HEK293 (cell line): ENCODE data around the gene SLBP.
"Not testable (repeated sequence)": the region's sequence is repeated elsewhere in the genome, so short reads cannot be mapped to it uniquely, and the experiment has no call there.

Experiments
- CTCF ChIA-PET: fragments of 350-600 bp; formaldehyde crosslinking; extraction: SDS; loops from one replicate; lab custom pipeline; 2021; ENCODE audit warnings: antibody characterized with exemption; lab: Yijun Ruan, JAX
- POLR2A ChIA-PET: fragments of 300-600 bp; formaldehyde crosslinking; extraction: SDS; loops from one replicate; lab custom pipeline; 2020; ENCODE audit warnings: antibody characterized with exemption, inconsistent platforms; lab: Yijun Ruan, JAX
- H3K27ac ChIP-seq: fragments of 200-500 bp; sonication (Bioruptor generic); 2 replicates; pipeline ENCODE4 v1.5.1; 2014; ENCODE audit warnings: low read depth, low read length, control low read depth, inconsistent platforms; ENCODE audit errors: extremely low read depth
- H3K36me3 ChIP-seq, 2 experiments: fragments of 200-500 bp in 1 of 2; sonication (Bioruptor generic) in 1 of 2; 1 replicate in 1 of 2; 2 replicates in 1 of 2; pipeline ENCODE4 v1.5.1; 2014 to 2017; ENCODE audit warnings: inconsistent platforms in 2 of 2, low read length in 2 of 2; ENCODE audit not compliant: control insufficient read depth in 2 of 2, insufficient read depth in 1 of 2
- H3K4me1 ChIP-seq: fragments of 200-500 bp; sonication (Bioruptor generic); 2 replicates; pipeline ENCODE4 v1.5.1; 2014; ENCODE audit warnings: mild to moderate bottlenecking, low read length, inconsistent platforms; ENCODE audit not compliant: control insufficient read depth, insufficient read depth
- H3K4me3 ChIP-seq: 2 replicates; pipeline ENCODE4 v1.5.1; 2011; ENCODE audit warnings: low read depth, mild to moderate bottlenecking, control low read depth, low read length, moderate library complexity
- H3K9me3 ChIP-seq: fragments of 200-500 bp; sonication (Bioruptor generic); 2 replicates; pipeline ENCODE4 v1.5.1; 2014; ENCODE audit warnings: low read depth, low read length, inconsistent platforms; ENCODE audit not compliant: control insufficient read depth, insufficient read depth
- HOXD13 ChIP-seq: sonication (generic); formaldehyde crosslinking; IDR thresholded peaks from 2 replicates; pipeline ENCODE4 v1.8.0; 2022; ENCODE audit warnings: missing genetic modification reagents, borderline replicate concordance
- KLF1 ChIP-seq: fragments of 450-650 bp; formaldehyde crosslinking; IDR thresholded peaks from 2 replicates; pipeline ENCODE4 v1.5.1; 2016; ENCODE audit warnings: missing biosample characterization, missing genetic modification characterization
- KLF16 ChIP-seq: fragments of 450-650 bp; formaldehyde crosslinking; IDR thresholded peaks from 2 replicates; pipeline ENCODE4 v1.5.1; 2017; ENCODE audit warnings: missing biosample characterization, missing genetic modification characterization
- SALL2 ChIP-seq: fragments of 450-650 bp; formaldehyde crosslinking; IDR thresholded peaks from 2 replicates; pipeline ENCODE4 v1.5.0; 2017; ENCODE audit warnings: missing biosample characterization, mild to moderate bottlenecking, missing genetic modification characterization, borderline replicate concordance
- SCRT2 ChIP-seq: fragments of 450-650 bp; formaldehyde crosslinking; IDR thresholded peaks from 2 replicates; pipeline ENCODE4 v1.5.1; 2016; ENCODE audit warnings: missing biosample characterization, missing genetic modification characterization
- SP7 ChIP-seq: fragments of 450-650 bp; formaldehyde crosslinking; IDR thresholded peaks from 2 replicates; pipeline ENCODE4 v1.5.1; 2016; ENCODE audit warnings: missing biosample characterization, missing genetic modification characterization
- ZNF138 ChIP-seq: fragments of 450-650 bp; formaldehyde crosslinking; IDR thresholded peaks from 2 replicates; pipeline ENCODE4 v1.5.1; 2016; ENCODE audit warnings: missing biosample characterization, missing genetic modification characterization, borderline replicate concordance
- ZNF140 ChIP-seq: fragments of 450-650 bp; formaldehyde crosslinking; IDR thresholded peaks from 2 replicates; pipeline ENCODE4 v1.5.1; 2016; ENCODE audit warnings: missing biosample characterization, missing genetic modification characterization
- ZNF175 ChIP-seq: fragments of 450-650 bp; formaldehyde crosslinking; IDR thresholded peaks from 2 replicates; pipeline ENCODE4 v1.5.1; 2016; ENCODE audit warnings: missing biosample characterization, missing genetic modification characterization
- ZNF23 ChIP-seq: fragments of 450-650 bp; formaldehyde crosslinking; IDR thresholded peaks from 2 replicates; pipeline ENCODE4 v1.5.1; 2016; ENCODE audit warnings: missing biosample characterization, missing genetic modification characterization, borderline replicate concordance
- ZNF311 ChIP-seq: fragments of 450-650 bp; formaldehyde crosslinking; IDR thresholded peaks from 2 replicates; pipeline ENCODE4 v1.5.1; 2017; ENCODE audit warnings: missing biosample characterization, missing genetic modification characterization, borderline replicate concordance
- ZNF473 ChIP-seq: fragments of 450-650 bp; formaldehyde crosslinking; IDR thresholded peaks from 2 replicates; pipeline ENCODE4 v1.5.1; 2017; ENCODE audit warnings: missing biosample characterization, missing genetic modification characterization
- ZNF514 ChIP-seq: fragments of 450-650 bp; formaldehyde crosslinking; IDR thresholded peaks from 2 replicates; pipeline ENCODE4 v1.5.1; 2016; ENCODE audit warnings: missing biosample characterization, missing genetic modification characterization
- ZNF610 ChIP-seq: fragments of 450-650 bp; formaldehyde crosslinking; IDR thresholded peaks from 2 replicates; pipeline ENCODE4 v1.5.1; 2016; ENCODE audit warnings: missing biosample characterization, missing genetic modification characterization, borderline replicate concordance
- ZNF626 ChIP-seq: fragments of 450-650 bp; sonication (Bioruptor Pico); formaldehyde crosslinking; IDR thresholded peaks from 2 replicates; pipeline ENCODE4 v1.5.1; 2018; ENCODE audit warnings: missing biosample characterization, missing genetic modification characterization, inconsistent platforms
- ZSCAN30 ChIP-seq: fragments of 450-650 bp; IDR thresholded peaks from 2 replicates; pipeline ENCODE4 v1.5.1; 2018; ENCODE audit warnings: missing biosample characterization, mild to moderate bottlenecking, missing genetic modification characterization, moderate library complexity
- TF ChIP-seq, protein P1 (sequence below): fragments of 450-650 bp; formaldehyde crosslinking; IDR thresholded peaks from 2 replicates; pipeline ENCODE4 v1.5.1; 2017; ENCODE audit warnings: missing biosample characterization, mild to moderate bottlenecking, missing genetic modification characterization, moderate library complexity
- TF ChIP-seq, protein P2 (sequence below): fragments of 450-650 bp; formaldehyde crosslinking; IDR thresholded peaks from 2 replicates; pipeline ENCODE4 v1.5.1; 2016; ENCODE audit warnings: missing biosample characterization, missing genetic modification characterization, low read depth
- TF ChIP-seq, protein P3 (sequence below): fragments of 450-650 bp; formaldehyde crosslinking; IDR thresholded peaks from 2 replicates; pipeline ENCODE4 v1.5.1; 2016; ENCODE audit warnings: missing biosample characterization, missing genetic modification characterization
- TF ChIP-seq, protein P4 (sequence below): fragments of 450-650 bp; formaldehyde crosslinking; IDR thresholded peaks from 2 replicates; pipeline ENCODE4 v1.5.1; 2016; ENCODE audit warnings: missing biosample characterization, missing genetic modification characterization

Gene SLBP

DNA sequence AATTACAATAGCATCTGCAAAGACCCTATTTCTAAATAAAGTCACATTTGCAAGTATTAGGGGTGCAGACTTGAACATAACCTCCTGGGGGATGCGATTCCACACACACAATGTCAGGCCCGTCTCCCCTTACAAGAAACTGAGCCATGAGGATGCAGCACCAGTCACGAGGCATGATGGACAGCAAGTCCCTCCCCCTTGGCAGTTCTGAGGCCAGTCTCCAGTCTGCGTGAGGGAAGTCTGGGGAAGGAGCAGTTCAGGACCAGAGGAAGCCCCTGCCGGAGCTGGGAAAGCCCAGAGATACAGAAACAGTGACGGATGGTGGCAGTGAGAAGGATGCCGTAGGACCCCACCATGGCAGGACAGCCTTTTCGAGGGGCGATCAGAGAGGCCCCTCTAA is 37.4 kb downstream of the SLBP start:
- H3K36me3 ChIP-seq = no peaks in the 10 kb centered on the region
- no peak overlapping the region for H3K4me3 ChIP-seq
- CTCF ChIA-PET = no interaction called here
- no peak overlapping the region for H3K27ac ChIP-seq
- H3K9me3 ChIP-seq = no peaks in the 10 kb centered on the region
- POLR2A ChIA-PET = no interaction called here
- no peaks in the 10 kb centered on the region for H3K4me1 ChIP-seq
- TF ChIP-seq ZNF626 (tag by site-specific recombination) = no peak
- no peak for TF ChIP-seq ZSCAN30 (tag by site-specific recombination)
- TF ChIP-seq, protein P1, sequence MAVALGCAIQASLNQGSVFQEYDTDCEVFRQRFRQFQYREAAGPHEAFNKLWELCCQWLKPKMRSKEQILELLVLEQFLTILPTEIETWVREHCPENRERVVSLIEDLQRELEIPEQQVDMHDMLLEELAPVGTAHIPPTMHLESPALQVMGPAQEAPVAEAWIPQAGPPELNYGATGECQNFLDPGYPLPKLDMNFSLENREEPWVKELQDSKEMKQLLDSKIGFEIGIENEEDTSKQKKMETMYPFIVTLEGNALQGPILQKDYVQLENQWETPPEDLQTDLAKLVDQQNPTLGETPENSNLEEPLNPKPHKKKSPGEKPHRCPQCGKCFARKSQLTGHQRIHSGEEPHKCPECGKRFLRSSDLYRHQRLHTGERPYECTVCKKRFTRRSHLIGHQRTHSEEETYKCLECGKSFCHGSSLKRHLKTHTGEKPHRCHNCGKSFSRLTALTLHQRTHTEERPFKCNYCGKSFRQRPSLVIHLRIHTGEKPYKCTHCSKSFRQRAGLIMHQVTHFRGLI (tag by site-specific recombination) = no peak
- TF ChIP-seq ZNF514 = no peak
- TF ChIP-seq, protein P2, sequence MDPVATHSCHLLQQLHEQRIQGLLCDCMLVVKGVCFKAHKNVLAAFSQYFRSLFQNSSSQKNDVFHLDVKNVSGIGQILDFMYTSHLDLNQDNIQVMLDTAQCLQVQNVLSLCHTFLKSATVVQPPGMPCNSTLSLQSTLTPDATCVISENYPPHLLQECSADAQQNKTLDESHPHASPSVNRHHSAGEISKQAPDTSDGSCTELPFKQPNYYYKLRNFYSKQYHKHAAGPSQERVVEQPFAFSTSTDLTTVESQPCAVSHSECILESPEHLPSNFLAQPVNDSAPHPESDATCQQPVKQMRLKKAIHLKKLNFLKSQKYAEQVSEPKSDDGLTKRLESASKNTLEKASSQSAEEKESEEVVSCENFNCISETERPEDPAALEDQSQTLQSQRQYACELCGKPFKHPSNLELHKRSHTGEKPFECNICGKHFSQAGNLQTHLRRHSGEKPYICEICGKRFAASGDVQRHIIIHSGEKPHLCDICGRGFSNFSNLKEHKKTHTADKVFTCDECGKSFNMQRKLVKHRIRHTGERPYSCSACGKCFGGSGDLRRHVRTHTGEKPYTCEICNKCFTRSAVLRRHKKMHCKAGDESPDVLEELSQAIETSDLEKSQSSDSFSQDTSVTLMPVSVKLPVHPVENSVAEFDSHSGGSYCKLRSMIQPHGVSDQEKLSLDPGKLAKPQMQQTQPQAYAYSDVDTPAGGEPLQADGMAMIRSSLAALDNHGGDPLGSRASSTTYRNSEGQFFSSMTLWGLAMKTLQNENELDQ (tag by site-specific recombination) = no peak
- no peak for TF ChIP-seq KLF1
- TF ChIP-seq, protein P3, sequence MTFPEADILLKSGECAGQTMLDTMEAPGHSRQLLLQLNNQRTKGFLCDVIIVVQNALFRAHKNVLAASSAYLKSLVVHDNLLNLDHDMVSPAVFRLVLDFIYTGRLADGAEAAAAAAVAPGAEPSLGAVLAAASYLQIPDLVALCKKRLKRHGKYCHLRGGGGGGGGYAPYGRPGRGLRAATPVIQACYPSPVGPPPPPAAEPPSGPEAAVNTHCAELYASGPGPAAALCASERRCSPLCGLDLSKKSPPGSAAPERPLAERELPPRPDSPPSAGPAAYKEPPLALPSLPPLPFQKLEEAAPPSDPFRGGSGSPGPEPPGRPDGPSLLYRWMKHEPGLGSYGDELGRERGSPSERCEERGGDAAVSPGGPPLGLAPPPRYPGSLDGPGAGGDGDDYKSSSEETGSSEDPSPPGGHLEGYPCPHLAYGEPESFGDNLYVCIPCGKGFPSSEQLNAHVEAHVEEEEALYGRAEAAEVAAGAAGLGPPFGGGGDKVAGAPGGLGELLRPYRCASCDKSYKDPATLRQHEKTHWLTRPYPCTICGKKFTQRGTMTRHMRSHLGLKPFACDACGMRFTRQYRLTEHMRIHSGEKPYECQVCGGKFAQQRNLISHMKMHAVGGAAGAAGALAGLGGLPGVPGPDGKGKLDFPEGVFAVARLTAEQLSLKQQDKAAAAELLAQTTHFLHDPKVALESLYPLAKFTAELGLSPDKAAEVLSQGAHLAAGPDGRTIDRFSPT (tag by site-specific recombination) = no peak
- no peak for TF ChIP-seq SALL2 (tag by site-specific recombination)
- no peak for TF ChIP-seq SCRT2 (tag by site-specific recombination)
- no peak for TF ChIP-seq ZNF140 (tag by site-specific recombination)
- TF ChIP-seq ZNF138 (tag by site-specific recombination) = no peak
- TF ChIP-seq ZNF610 (tag by site-specific recombination) = no peak
- no peak for TF ChIP-seq ZNF23 (tag by site-specific recombination)
- TF ChIP-seq HOXD13 (CRISPR knock-in tag) = no peak
- TF ChIP-seq, all 188 proteins: peak for 0

DNA sequence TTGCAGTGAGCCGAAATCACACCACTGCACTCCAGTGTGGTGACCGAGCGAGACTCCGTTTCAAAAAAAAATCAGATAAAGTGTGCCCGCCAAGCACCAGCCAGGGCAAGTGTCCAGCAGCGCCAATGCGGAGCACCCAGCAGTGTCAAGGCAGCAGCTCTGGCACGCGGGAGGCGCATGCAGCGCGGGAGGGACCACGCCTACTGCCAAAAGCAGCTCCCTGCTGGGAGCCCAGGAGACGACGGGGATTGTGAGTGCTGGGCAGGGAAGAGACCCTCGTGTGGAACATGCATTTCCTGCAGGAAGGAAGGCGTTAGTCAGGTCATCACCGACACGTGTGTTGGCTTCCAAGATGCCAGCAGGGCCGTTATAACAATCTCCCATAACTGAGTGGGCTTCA is 38.4 kb downstream of the SLBP start:
- POLR2A ChIA-PET = no interaction called here
- TF ChIP-seq KLF16 (tag by site-specific recombination) = no peak
- TF ChIP-seq, protein P4, sequence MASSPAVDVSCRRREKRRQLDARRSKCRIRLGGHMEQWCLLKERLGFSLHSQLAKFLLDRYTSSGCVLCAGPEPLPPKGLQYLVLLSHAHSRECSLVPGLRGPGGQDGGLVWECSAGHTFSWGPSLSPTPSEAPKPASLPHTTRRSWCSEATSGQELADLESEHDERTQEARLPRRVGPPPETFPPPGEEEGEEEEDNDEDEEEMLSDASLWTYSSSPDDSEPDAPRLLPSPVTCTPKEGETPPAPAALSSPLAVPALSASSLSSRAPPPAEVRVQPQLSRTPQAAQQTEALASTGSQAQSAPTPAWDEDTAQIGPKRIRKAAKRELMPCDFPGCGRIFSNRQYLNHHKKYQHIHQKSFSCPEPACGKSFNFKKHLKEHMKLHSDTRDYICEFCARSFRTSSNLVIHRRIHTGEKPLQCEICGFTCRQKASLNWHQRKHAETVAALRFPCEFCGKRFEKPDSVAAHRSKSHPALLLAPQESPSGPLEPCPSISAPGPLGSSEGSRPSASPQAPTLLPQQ (tag by site-specific recombination) = no peak
- no peak for TF ChIP-seq SP7 (tag by site-specific recombination)
- no peak for TF ChIP-seq ZNF473 (tag by site-specific recombination)
- TF ChIP-seq ZNF175 (tag by site-specific recombination) = no peak
- TF ChIP-seq ZNF311 (tag by site-specific recombination) = no peak
- no peaks in the 10 kb centered on the region for H3K36me3 ChIP-seq
- no peaks in the 10 kb centered on the region for H3K4me1 ChIP-seq
- H3K9me3 ChIP-seq = no peaks in the 10 kb centered on the region
- H3K27ac ChIP-seq = no peak overlapping the region
- H3K4me3 ChIP-seq = no peak overlapping the region
- CTCF ChIA-PET = no interaction called here

DNA sequence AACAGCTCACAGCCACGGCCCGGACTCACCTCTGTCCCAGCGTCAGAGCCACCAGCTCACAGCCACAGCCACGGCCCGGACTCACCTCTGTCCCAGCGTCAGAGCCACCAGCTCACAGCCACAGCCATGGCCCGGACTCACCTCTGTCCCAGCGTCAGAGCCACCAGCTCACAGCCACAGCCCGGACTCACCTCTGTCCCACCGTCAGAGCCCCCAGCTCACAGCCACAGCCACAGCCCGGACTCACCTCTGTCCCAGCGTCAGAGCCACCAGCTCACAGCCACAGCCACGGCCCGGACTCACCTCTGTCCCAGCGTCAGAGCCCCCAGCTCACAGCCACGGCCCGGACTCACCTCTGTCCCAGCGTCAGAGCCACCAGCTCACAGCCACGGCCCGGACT is 41.1 kb downstream of the SLBP start:
- CTCF ChIA-PET = interaction anchor here (0.6 kb wide), 1 partner anchor 61 kb away, joined by 3 read pairs; no protein-coding TSS in a partner anchor
- H3K4me3 ChIP-seq, H3K27ac ChIP-seq, H3K9me3 ChIP-seq, POLR2A ChIA-PET, H3K4me1 ChIP-seq, H3K36me3 ChIP-seq: not testable (repeated sequence)
